HEK293 (cell line): ENCODE measurements around the gene CLIP1.
A peak's percentile ranks its signal among the peaks of the same experiment; 100 is the strongest.

Experiments used
- GLI2 ChIP-seq: fragments of 450-650 bp; formaldehyde crosslinking; IDR thresholded peaks from 2 replicates; pipeline ENCODE4; 2017; ENCODE audit warnings: missing biosample characterization, missing genetic modification characterization, low read depth, borderline replicate concordance
- GLIS1 ChIP-seq: fragments of 450-650 bp; formaldehyde crosslinking; IDR thresholded peaks from 2 replicates; pipeline ENCODE4 v1.5.1; 2016; ENCODE audit warnings: missing biosample characterization, missing genetic modification characterization
- KLF1 ChIP-seq: fragments of 450-650 bp; formaldehyde crosslinking; IDR thresholded peaks from 2 replicates; pipeline ENCODE4 v1.5.1; 2016; ENCODE audit warnings: missing biosample characterization, missing genetic modification characterization
- TRIM28 ChIP-seq: IDR thresholded peaks from 2 replicates; pipeline ENCODE4 v1.6.1; 2011; ENCODE audit warnings: low read length, control low read depth, borderline replicate concordance
- ZBTB17 ChIP-seq: fragments of 450-650 bp; formaldehyde crosslinking; IDR thresholded peaks from 2 replicates; pipeline ENCODE4 v1.5.1; 2016; ENCODE audit warnings: missing biosample characterization, missing genetic modification characterization
- ZFP69B ChIP-seq: fragments of 450-650 bp; formaldehyde crosslinking; IDR thresholded peaks from 2 replicates; pipeline ENCODE4 v1.5.1; 2016; ENCODE audit warnings: missing biosample characterization, missing genetic modification characterization
- ZNF223 ChIP-seq: fragments of 450-650 bp; formaldehyde crosslinking; IDR thresholded peaks from 2 replicates; pipeline ENCODE4 v1.5.1; 2016; ENCODE audit warnings: missing biosample characterization, missing genetic modification characterization
- ZNF266 ChIP-seq: fragments of 450-650 bp; formaldehyde crosslinking; IDR thresholded peaks from 2 replicates; pipeline ENCODE4 v1.5.1; 2016; ENCODE audit warnings: missing biosample characterization, missing genetic modification characterization, low read depth
- ZNF423 ChIP-seq: fragments of 450-650 bp; formaldehyde crosslinking; IDR thresholded peaks from 2 replicates; pipeline ENCODE4 v1.5.1; 2016; ENCODE audit warnings: missing biosample characterization, missing genetic modification characterization
- ZNF426 ChIP-seq: fragments of 450-650 bp; formaldehyde crosslinking; IDR thresholded peaks from 2 replicates; pipeline ENCODE4 v1.5.1; 2017; ENCODE audit warnings: missing biosample characterization, missing genetic modification characterization, mild to moderate bottlenecking, inconsistent platforms, moderate library complexity
- ZNF621 ChIP-seq: fragments of 450-650 bp; formaldehyde crosslinking; IDR thresholded peaks from 2 replicates; pipeline ENCODE4 v1.5.1; 2017; ENCODE audit warnings: missing biosample characterization, missing genetic modification characterization
- ZNF677 ChIP-seq: fragments of 450-650 bp; IDR thresholded peaks from 2 replicates; pipeline ENCODE4 v1.5.0; 2018; ENCODE audit warnings: missing biosample characterization, mild to moderate bottlenecking, missing genetic modification characterization, moderate library complexity
- TF ChIP-seq, protein P1 (sequence below): fragments of 450-650 bp; formaldehyde crosslinking; IDR thresholded peaks from 2 replicates; pipeline ENCODE4 v1.5.1; 2017; ENCODE audit warnings: missing biosample characterization, missing genetic modification characterization

Gene CLIP1

DNA sequence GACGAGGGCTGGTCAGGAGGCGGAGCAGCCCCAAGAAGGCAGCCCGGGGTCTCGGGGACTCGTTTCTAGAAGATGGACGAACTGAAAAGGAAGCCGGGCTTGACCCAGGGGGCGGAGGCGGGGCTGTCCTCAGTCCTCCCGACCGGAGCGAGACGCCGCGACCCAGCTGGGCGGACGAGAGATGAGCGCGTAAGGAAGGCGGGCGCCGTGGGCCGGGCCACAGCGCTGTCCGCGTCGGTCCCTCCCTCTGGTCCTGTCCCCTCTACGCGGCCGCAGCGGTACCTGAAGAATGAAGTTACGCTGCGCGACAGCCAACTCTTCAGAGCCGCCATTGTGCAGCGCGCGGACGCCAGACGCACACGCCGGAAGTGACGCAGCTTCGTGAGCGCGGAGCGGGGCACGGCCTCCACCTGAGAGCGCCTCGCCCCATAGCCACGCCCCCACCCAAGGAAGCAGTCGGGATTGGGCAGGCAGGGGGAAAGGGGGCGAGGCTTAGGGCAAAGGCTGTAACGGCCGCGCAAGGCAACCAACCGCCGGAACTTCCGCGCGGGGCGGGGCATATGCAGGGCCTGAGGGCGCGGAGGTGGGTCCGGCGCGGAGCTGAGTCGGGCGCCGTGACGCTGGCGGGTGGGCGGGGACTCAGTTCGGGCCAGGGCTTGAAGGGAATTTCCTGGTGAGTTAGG is 196.6 kb downstream of the CLIP1 start, which contains the start of gene DIABLO (continued):
- TF ChIP-seq, protein P1, sequence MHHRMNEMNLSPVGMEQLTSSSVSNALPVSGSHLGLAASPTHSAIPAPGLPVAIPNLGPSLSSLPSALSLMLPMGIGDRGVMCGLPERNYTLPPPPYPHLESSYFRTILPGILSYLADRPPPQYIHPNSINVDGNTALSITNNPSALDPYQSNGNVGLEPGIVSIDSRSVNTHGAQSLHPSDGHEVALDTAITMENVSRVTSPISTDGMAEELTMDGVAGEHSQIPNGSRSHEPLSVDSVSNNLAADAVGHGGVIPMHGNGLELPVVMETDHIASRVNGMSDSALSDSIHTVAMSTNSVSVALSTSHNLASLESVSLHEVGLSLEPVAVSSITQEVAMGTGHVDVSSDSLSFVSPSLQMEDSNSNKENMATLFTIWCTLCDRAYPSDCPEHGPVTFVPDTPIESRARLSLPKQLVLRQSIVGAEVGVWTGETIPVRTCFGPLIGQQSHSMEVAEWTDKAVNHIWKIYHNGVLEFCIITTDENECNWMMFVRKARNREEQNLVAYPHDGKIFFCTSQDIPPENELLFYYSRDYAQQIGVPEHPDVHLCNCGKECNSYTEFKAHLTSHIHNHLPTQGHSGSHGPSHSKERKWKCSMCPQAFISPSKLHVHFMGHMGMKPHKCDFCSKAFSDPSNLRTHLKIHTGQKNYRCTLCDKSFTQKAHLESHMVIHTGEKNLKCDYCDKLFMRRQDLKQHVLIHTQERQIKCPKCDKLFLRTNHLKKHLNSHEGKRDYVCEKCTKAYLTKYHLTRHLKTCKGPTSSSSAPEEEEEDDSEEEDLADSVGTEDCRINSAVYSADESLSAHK: no peak
- TF ChIP-seq ZNF423: no peak
- no peak for TF ChIP-seq ZNF426 (tag by site-specific recombination)
- peak; percentile 34; the same call in 1 of the 2 replicates for TF ChIP-seq KLF1 (tag by site-specific recombination)
- no peak for TF ChIP-seq ZNF266 (tag by site-specific recombination)
- TF ChIP-seq ZFP69B (tag by site-specific recombination): peak; percentile 22; the same call in 1 of the 2 replicates
- TF ChIP-seq GLI2 (tag by site-specific recombination): no peak
- no peak for TF ChIP-seq ZNF223
- peak; percentile 84 for TF ChIP-seq ZBTB17 (tag by site-specific recombination)
- TF ChIP-seq ZNF677: no peak
- no peak for TF ChIP-seq ZNF621 (tag by site-specific recombination)
- 0 out of 2 replicates have a peak, but pooled peaks have one; percentile 17 for TF ChIP-seq TRIM28
- peak; percentile 29; the same call in 1 of the 2 replicates for TF ChIP-seq GLIS1 (tag by site-specific recombination)
- TF ChIP-seq, all 188 proteins: peak for 53
